Activated CD8-positive, alpha-beta memory T cell treated with anti-CD3 and anti-CD28 coated beads, Interleukin-2, amount 10 ng/mL, durations not matched to agents 7 days and 5 days (primary cell): ENCODE measurements around the gene GMDS. TPM values are rescaled to one million over a fixed set of nuclear protein-coding genes. Genes with fewer than 3 reads are reported as not detected.

Experiments used
- ATAC-seq: fragments of 150-1000 bp; cut with Tn5 transposase; one replicate; pipeline ENCODE4 v1.10.0; 2021; ENCODE audit warnings: moderate library complexity
- CTCF ChIA-PET: fragments of 350-600 bp; sonication (Branson Sonifier 250); formaldehyde crosslinking; loops from one replicate; lab custom pipeline; 2021; ENCODE audit warnings: antibody characterized with exemption; lab: Charles Lee
- DNase-seq: peaks from one replicate; pipeline ENCODE4 v3.0.0-alpha.2; 2020
- H3K27ac Mint-ChIP-seq: one replicate; pipeline ENCODE4 v1.8.0; 2021; ENCODE audit warnings: mild to moderate bottlenecking, mixed read lengths
- H3K27me3 Mint-ChIP-seq: one replicate; pipeline ENCODE4 v1.8.0; 2021; ENCODE audit warnings: mixed read lengths
- H3K36me3 Mint-ChIP-seq: one replicate; pipeline ENCODE4 v1.8.0; 2021; ENCODE audit warnings: mild to moderate bottlenecking, mixed read lengths
- H3K4me1 Mint-ChIP-seq: one replicate; pipeline ENCODE4 v1.8.0; 2021; ENCODE audit warnings: mixed read lengths
- H3K4me3 Mint-ChIP-seq: one replicate; pipeline ENCODE4 v1.8.0; 2021; ENCODE audit warnings: mild to moderate bottlenecking, moderate library complexity, mixed read lengths
- H3K9me3 Mint-ChIP-seq: one replicate; pipeline ENCODE4 v1.8.0; 2022; ENCODE audit warnings: low read depth, mixed read lengths
- total RNA-seq, 2 experiments: library from RNA; stranded (reverse); gene quantifications; one replicate each; pipeline ENCODE4 v1.2.3, GENCODE V29; 2021

Gene GMDS
- total RNA-seq, 2 experiments from 2014 or later = 28.2 to 36.9 TPM

DNA sequence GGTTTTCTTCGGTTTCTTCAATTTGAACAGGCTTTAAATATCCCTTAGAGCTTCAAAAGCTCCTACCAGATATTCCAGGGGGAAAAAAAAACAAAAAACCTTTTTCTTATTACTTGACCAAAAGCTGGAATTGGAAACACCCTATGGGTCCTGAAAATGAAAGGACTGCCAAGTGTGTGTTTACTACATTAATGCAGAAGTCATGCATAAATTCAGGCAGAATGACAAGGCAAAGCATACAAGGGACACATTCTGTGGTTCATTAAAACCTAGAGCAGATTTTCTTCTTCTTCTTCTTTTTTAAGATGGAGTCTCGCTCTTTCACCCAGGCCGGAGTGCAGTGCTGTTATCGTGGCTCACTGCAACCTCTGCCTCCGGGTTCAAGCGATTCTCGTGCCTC lies 119.1 kb downstream of the GMDS start:
- ATAC-seq (no peak), DNase-seq (no peak)
- no peak overlapping the region for H3K4me3 Mint-ChIP-seq
- no peak overlapping the region for H3K27ac Mint-ChIP-seq
- peaks cover 2% of the 10 kb centered on the region for H3K36me3 Mint-ChIP-seq
- CTCF ChIA-PET = no interaction called here
- H3K9me3 Mint-ChIP-seq = no peaks in the 10 kb centered on the region
- no peaks in the 10 kb centered on the region for H3K27me3 Mint-ChIP-seq
- peaks cover 30% of the 10 kb centered on the region for H3K4me1 Mint-ChIP-seq

DNA sequence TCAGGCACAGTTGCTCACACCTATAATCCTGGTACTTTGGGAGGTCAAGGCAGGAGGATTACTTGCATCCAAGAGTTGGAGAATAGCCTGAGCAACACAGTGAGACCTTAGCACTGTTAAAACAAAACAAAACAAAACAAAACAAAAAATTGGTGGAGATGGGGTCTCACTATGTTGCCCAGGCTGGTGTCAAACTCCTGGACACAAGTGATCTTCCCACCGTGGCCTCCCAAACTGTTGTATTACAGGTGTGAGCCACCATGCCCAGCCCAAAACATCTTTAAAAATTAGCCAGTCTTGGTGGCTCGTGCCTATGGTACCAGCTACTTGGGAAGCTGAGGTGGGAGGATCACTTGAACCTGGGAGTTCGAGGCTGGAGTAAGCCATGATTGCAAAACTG lies 120.2 kb downstream of the GMDS start:
- DNase-seq = no peak
- no peak overlapping the region for H3K27ac Mint-ChIP-seq
- H3K9me3 Mint-ChIP-seq = no peaks in the 10 kb centered on the region
- no peak for ATAC-seq
- peaks cover 28% of the 10 kb centered on the region for H3K4me1 Mint-ChIP-seq
- CTCF ChIA-PET = no interaction called here
- no peaks in the 10 kb centered on the region for H3K27me3 Mint-ChIP-seq
- no peak overlapping the region for H3K4me3 Mint-ChIP-seq
- peaks cover 2% of the 10 kb centered on the region for H3K36me3 Mint-ChIP-seq

DNA sequence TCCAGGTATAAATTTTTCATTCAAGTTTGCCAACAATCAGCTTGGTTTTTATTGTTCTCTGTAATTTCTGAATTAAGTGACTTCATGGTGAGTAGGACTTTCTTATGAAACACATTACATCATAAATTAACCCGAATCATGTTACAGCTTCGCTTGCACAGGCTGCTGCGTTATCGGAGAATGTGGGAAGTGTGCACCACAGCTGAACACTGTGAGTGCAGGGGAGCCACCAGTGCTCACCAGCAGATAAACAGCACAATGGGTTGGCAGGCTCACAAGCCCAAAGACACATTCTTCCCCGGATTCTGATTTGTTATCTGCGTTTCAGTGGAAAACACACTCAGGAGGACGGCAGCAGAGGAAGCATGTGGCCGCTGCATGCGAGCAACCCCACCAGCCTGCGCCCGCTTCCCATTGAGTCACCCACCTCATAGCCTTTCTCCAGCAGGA lies 121.1 kb downstream of the GMDS start:
- peaks cover 2% of the 10 kb centered on the region for H3K36me3 Mint-ChIP-seq
- H3K27ac Mint-ChIP-seq = no peak overlapping the region
- H3K9me3 Mint-ChIP-seq = no peaks in the 10 kb centered on the region
- H3K4me3 Mint-ChIP-seq = no peak overlapping the region
- no peaks in the 10 kb centered on the region for H3K27me3 Mint-ChIP-seq
- CTCF ChIA-PET = no interaction called here
- peaks cover 22% of the 10 kb centered on the region for H3K4me1 Mint-ChIP-seq
- no peak for ATAC-seq
- DNase-seq = no peak

DNA sequence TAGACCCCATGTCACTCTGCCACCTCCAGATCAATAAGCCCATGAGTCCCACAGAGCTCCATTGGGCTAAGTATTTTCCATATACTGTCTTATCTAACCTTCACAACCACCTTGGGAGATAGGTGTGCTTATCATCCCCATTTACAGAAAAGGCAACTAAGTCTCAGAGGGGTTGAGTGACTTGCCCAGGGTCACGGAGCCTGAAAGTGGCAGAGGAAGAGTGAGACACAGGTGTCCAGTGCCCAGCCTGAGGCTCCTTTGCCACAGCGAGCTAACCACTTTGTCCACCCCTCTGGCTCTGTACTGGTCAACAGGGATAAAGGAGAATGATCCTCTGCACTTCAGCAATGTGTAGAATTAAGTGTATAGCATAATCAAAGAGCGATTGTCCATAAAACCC lies 124.5 kb downstream of the GMDS start:
- CTCF ChIA-PET = no interaction called here
- DNase-seq = no peak
- Mint-ChIP-seq H3K4me1 (peaks cover 3% of the 10 kb centered on the region), H3K9me3 (no peaks in the 10 kb centered on the region), H3K27me3 (no peaks in the 10 kb centered on the region), H3K4me3 (no peak overlapping the region), H3K36me3 (peaks cover 2% of the 10 kb centered on the region), H3K27ac (no peak overlapping the region)
- ATAC-seq = no peak

DNA sequence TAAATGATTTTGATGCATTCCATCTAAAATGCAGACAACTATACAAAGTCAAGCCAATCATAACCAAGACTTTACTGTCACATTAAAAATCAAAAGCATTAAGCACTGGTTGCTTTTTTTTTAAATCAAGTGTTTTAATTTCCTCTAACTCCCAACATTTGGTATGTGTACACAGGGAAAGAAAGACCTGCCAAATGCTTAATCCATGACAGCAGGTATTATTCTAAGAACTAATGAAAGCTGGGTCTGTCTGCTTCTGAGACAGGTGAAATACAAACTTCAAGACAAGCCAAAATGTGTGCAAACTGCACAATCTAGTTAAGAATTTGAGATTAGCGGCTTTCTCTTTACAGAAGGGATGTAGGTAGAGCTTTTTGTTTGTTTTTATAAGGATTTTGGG lies 126.1 kb downstream of the GMDS start:
- ATAC-seq (no peak), DNase-seq (no peak)
- peaks cover 4% of the 10 kb centered on the region for H3K36me3 Mint-ChIP-seq
- H3K4me1 Mint-ChIP-seq = peaks cover 3% of the 10 kb centered on the region
- CTCF ChIA-PET = no interaction called here
- no peaks in the 10 kb centered on the region for H3K9me3 Mint-ChIP-seq
- H3K27me3 Mint-ChIP-seq = no peaks in the 10 kb centered on the region
- no peak overlapping the region for H3K27ac Mint-ChIP-seq
- no peak overlapping the region for H3K4me3 Mint-ChIP-seq

DNA sequence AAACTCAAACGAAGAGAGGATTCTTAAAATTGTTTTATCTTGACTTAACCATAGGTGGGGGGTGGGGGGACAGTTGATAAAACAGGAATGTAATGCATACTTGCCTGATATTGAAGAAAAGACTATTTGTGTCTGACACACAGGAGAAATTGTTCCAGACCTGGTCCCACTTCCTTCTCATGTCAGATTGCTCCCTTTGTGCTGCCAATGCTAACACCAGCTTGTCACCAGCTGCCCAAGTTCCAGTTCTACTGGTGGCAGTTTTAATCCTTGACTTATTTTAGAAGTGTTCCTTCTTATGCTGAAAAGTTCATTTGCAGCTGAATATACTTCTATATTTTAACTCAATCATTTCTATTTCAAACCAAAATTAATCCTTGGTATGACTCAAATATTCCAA lies 127.3 kb downstream of the GMDS start:
- ATAC-seq (no peak), DNase-seq (no peak)
- Mint-ChIP-seq H3K27ac (no peak overlapping the region), H3K36me3 (peaks cover 8% of the 10 kb centered on the region), H3K27me3 (no peaks in the 10 kb centered on the region), H3K4me3 (no peak overlapping the region), H3K4me1 (peaks cover 3% of the 10 kb centered on the region), H3K9me3 (no peaks in the 10 kb centered on the region)
- CTCF ChIA-PET = interaction anchor here (1.0 kb wide), 1 partner anchor 236 kb away, joined by 3 read pairs; no protein-coding TSS in a partner anchor

DNA sequence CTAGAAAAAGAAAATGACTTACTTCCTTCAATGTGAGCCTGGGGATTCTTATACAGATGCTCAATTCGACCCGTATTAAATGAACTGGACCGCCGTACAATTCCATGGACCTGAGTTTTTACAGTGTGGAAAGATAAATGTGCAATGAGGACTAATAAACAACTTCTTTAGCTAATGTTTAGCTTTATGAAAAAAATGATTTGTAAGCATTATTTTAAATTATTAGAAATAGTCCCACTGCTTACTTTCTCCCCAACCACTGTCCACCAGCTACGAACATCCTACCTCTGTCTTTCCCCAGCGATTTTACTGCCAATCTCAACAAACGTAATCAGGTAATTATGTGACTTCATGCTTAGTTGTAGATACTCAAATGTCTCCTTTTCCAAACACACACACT lies 128.0 kb downstream of the GMDS start:
- no peak overlapping the region for H3K4me3 Mint-ChIP-seq
- H3K36me3 Mint-ChIP-seq = peaks cover 11% of the 10 kb centered on the region
- H3K4me1 Mint-ChIP-seq = peaks cover 3% of the 10 kb centered on the region
- ATAC-seq (no peak), DNase-seq (no peak)
- H3K27ac Mint-ChIP-seq = no peak overlapping the region
- no peaks in the 10 kb centered on the region for H3K9me3 Mint-ChIP-seq
- H3K27me3 Mint-ChIP-seq = peaks cover 3% of the 10 kb centered on the region
- CTCF ChIA-PET = interaction anchor here (1.0 kb wide), 1 partner anchor 236 kb away, joined by 3 read pairs; no protein-coding TSS in a partner anchor

DNA sequence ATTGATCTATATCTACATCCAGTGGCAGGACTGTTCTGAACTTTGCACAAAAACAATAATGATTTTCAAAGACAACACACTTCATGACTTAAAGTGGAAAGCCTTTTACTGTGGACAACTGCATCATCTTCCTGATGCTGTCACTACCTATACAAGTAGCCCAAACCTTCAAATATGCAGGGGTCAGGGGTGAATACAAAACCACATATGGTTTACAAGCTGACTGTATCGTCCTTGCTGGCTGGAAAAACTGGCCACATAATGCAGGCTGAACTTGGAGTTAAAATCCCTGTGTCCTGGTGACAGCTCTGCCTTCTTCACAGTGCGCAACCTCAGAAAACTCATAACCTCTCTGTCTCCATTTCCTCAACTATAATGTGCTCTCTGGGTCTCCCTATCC lies 128.9 kb downstream of the GMDS start:
- no peak overlapping the region for H3K27ac Mint-ChIP-seq
- no peak overlapping the region for H3K4me3 Mint-ChIP-seq
- CTCF ChIA-PET = interaction anchor here (1.1 kb wide), 1 partner anchor 22 kb away, joined by 3 read pairs; no protein-coding TSS in a partner anchor

DNA sequence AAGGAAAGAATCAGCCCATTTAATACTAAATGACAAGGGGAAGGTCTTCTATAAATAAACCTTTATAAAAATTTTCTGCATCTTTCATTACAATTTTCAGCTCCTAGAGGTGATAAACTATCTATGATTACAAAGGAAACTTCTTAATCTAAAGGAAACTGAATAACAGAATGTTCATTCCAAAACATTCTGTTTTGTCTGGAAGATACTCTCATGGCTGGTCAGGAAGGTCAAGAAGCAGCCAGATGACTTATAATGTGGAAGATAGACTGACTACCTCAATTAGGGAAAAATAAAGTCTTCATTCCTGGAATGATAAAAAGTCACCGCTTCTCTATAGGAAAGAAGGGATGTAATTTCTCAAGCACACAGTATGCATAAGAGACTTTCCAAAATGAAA lies 131.3 kb downstream of the GMDS start:
- no peak for DNase-seq
- H3K27ac Mint-ChIP-seq = no peak overlapping the region
- H3K4me1 Mint-ChIP-seq = peaks cover 16% of the 10 kb centered on the region
- no peaks in the 10 kb centered on the region for H3K9me3 Mint-ChIP-seq
- H3K36me3 Mint-ChIP-seq = peaks cover 13% of the 10 kb centered on the region
- H3K4me3 Mint-ChIP-seq = no peak overlapping the region
- CTCF ChIA-PET = no interaction called here
- peaks cover 3% of the 10 kb centered on the region for H3K27me3 Mint-ChIP-seq
- ATAC-seq = no peak

More for the DNA sequence above, 128.9 kb downstream of the GMDS start:
- DNase-seq (no peak), ATAC-seq (no peak)
- Mint-ChIP-seq H3K4me1 (peaks cover 3% of the 10 kb centered on the region), H3K9me3 (no peaks in the 10 kb centered on the region), H3K36me3 (peaks cover 12% of the 10 kb centered on the region), H3K27me3 (peaks cover 3% of the 10 kb centered on the region)

DNA sequence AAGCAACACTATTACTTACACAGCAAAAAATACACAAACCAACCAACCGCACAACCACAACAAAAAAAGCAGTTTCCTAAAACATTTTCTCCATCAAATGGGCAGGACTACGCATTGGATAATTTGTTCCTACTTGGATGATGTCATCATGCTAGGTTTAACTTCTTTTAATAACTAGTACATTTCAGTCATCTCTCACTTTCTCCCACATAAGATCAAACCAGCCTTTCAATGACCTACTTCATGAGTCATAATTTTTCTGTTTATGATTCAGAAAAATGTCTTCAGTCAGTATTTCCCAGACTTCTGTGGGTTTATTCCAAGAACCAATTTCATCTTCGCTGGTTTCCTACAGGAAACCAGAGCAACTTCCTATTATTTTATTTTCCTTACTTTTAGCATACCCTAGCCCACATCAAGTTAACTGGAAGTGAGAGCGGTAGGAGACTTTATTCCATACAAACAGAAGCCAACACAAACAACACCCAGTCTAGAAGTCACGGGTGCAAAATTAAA lies 134.2 kb downstream of the GMDS start:
- CTCF ChIA-PET = interaction anchor here (1.5 to 1.6 kb wide), 3 partner anchors 9 to 523 kb away, joined by 3 read pairs; no protein-coding TSS in a partner anchor
- peaks cover 16% of the 10 kb centered on the region for H3K4me1 Mint-ChIP-seq
- H3K4me3 Mint-ChIP-seq = peak overlapping the region; percentile 67
- peak; percentile 84 for ATAC-seq
- H3K36me3 Mint-ChIP-seq = peaks cover 13% of the 10 kb centered on the region
- no peaks in the 10 kb centered on the region for H3K9me3 Mint-ChIP-seq
- DNase-seq = no peak
- peaks cover 3% of the 10 kb centered on the region for H3K27me3 Mint-ChIP-seq
- H3K27ac Mint-ChIP-seq = peak overlapping the region; percentile 38

DNA sequence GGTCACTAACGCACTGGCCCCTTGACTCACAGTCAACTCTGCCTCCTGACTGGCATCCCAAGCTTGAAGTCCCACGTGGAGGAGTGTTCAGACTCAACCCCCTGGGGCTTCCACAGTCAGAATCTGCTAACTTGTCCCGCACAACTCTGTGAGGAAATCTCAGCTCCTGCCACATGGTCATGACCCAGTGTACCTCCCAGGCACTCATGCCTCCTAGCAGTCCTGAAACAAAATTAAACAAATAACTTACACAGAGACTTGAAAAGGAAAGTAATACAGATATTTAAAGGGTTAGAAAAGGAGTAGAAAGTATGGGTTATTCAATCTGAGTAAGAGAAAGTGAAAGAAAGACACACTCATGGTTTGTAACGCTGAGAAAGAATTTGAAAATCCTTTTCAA lies 134.9 kb downstream of the GMDS start:
- H3K4me1 Mint-ChIP-seq = peaks cover 16% of the 10 kb centered on the region
- peaks cover 13% of the 10 kb centered on the region for H3K36me3 Mint-ChIP-seq
- CTCF ChIA-PET = interaction anchor here (0.6 to 1.6 kb wide), 4 partner anchors 10 to 524 kb away, joined by 3 read pairs; no protein-coding TSS in a partner anchor
- H3K4me3 Mint-ChIP-seq = peak overlapping the region; percentile 67
- H3K27me3 Mint-ChIP-seq = peaks cover 3% of the 10 kb centered on the region
- DNase-seq (no peak), ATAC-seq (peak; percentile 72)
- no peaks in the 10 kb centered on the region for H3K9me3 Mint-ChIP-seq
- peak overlapping the region; percentile 38 for H3K27ac Mint-ChIP-seq

DNA sequence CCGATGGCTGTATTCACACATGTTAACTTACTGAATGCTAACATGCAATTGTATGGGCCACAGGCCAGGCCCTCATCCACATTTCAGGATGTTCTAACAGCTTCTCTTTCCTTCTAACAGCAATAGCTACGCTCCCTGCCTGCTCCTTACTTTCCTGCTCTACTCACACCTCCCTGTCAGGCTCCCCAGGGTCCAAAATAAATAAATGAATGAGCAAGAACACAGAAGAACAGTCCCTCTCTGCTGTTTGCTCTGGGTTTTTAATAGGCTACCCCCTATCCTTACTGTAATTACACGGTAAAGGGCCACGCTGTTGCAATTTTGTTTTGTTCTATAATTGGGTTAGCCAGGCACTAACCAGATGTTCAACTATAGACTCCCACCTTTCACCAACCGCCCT lies 135.6 kb downstream of the GMDS start:
- Mint-ChIP-seq H3K9me3 (no peaks in the 10 kb centered on the region), H3K27me3 (peaks cover 3% of the 10 kb centered on the region), H3K4me3 (no peak overlapping the region), H3K36me3 (peaks cover 13% of the 10 kb centered on the region), H3K4me1 (peaks cover 16% of the 10 kb centered on the region), H3K27ac (no peak overlapping the region)
- no peak for ATAC-seq
- no peak for DNase-seq
- CTCF ChIA-PET = interaction anchor here (0.6 to 1.6 kb wide), 2 partner anchors 481 to 514 kb away, joined by 3 read pairs; no protein-coding TSS in a partner anchor

DNA sequence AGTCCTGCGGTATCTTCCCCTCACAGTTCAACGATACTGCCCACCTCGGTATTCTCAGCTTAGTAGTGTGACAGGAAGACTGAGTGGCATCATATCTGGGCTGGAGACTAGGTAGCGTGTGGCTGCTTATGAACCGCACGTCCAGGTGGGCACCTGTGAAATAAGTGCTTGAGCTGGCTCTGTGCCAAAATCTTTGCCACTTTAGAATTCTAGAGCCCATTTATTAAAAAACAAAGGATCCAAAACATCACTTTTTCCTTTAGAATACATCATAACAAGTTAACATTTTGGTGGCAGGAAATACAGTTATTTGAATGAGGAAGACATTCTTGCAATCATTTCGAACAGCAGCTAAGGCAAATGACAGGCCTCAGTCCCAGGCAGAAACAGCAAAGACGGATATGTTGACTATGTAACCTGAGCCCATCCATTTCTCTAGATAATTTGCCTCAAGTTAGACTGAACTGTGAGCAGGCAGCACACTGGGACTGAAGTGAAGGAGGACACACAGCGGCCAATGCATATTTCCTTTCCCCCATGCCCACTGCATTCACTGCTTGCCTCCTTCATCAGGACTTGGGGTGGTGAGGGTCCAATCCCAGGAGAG lies 136.6 kb downstream of the GMDS start:
- no peak overlapping the region for H3K27ac Mint-ChIP-seq
- H3K4me1 Mint-ChIP-seq = peaks cover 17% of the 10 kb centered on the region
- DNase-seq = no peak
- ATAC-seq = no peak
- peaks cover 6% of the 10 kb centered on the region for H3K27me3 Mint-ChIP-seq
- no peak overlapping the region for H3K4me3 Mint-ChIP-seq
- CTCF ChIA-PET = no interaction called here
- peaks cover 8% of the 10 kb centered on the region for H3K36me3 Mint-ChIP-seq
- no peaks in the 10 kb centered on the region for H3K9me3 Mint-ChIP-seq

DNA sequence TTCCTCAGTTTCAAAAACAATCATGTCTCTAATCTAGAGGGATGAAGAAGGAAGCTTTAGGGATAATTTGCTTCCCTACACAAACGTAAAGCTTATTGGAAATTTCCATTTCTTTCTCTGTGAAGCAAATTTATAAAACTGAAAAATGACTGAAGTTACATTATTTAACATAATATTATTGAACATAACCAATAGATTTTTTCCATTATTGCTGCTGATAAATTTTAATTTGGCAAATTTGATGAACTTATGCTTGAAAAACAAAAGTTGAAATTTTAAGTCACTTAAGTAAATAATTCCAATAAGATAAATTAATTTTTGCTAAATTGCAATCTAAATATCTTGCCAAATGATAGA lies 140.9 kb downstream of the GMDS start:
- peaks cover 2% of the 10 kb centered on the region for H3K4me1 Mint-ChIP-seq
- H3K9me3 Mint-ChIP-seq = no peaks in the 10 kb centered on the region
- no peak for ATAC-seq
- H3K27ac Mint-ChIP-seq = no peak overlapping the region
- no peak overlapping the region for H3K4me3 Mint-ChIP-seq
- H3K36me3 Mint-ChIP-seq = peaks cover 2% of the 10 kb centered on the region
- DNase-seq = no peak
- H3K27me3 Mint-ChIP-seq = peaks cover 3% of the 10 kb centered on the region
- CTCF ChIA-PET = interaction anchor here (0.6 to 1.4 kb wide), 14 partner anchors 12 to 530 kb away, joined by 3 to 7 read pairs (median 4); no protein-coding TSS in a partner anchor
